ENCODE results near the gene NLRC5. TPM values are rescaled to one million over a fixed set of nuclear protein-coding genes. Genes with fewer than 3 reads are reported as not detected.

The NLRC5 gene
- total RNA-seq, 1 experiment from 2014 or later, result 1.6 TPM

DNA sequence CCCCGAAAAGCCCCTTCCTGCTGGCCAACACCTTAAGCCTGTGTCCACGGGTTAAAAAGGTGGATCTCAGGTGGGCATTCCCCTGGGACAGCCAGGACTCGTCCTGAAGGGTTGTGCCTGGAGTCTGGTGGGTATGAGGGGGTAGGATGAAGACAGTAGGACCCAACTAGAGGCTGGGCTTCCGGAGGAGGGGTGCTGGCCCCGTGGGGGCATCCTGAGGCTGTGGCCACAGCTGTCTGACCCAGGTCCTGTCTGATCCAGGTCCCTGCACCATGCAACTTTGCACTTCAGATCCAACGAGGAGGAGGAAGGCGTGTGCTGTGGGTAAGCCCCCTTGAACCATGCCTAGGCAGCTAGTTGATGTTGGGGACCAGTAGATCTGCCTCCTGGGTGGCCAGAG, 65.4 kb downstream of the NLRC5 start:
- ChIA-PET CTCF (no interaction called here), POLR2A (no interaction called here)
- Mint-ChIP-seq H3K9me3 (ENCODE audit: unreplicated experiment) (no peaks in the 10 kb centered on the region), H3K4me1 (ENCODE audit: low read depth, unreplicated experiment) (no peaks in the 10 kb centered on the region), H3K4me3 (ENCODE audit: unreplicated experiment) (no peak overlapping the region), H3K27ac (ENCODE audit: unreplicated experiment) (no peak overlapping the region), H3K27me3 (ENCODE audit: insufficient read depth, unreplicated experiment) (peaks cover 15% of the 10 kb centered on the region), H3K36me3 (ENCODE audit: insufficient read depth, unreplicated experiment) (no peaks in the 10 kb centered on the region)
- TF ChIP-seq, protein P1, sequence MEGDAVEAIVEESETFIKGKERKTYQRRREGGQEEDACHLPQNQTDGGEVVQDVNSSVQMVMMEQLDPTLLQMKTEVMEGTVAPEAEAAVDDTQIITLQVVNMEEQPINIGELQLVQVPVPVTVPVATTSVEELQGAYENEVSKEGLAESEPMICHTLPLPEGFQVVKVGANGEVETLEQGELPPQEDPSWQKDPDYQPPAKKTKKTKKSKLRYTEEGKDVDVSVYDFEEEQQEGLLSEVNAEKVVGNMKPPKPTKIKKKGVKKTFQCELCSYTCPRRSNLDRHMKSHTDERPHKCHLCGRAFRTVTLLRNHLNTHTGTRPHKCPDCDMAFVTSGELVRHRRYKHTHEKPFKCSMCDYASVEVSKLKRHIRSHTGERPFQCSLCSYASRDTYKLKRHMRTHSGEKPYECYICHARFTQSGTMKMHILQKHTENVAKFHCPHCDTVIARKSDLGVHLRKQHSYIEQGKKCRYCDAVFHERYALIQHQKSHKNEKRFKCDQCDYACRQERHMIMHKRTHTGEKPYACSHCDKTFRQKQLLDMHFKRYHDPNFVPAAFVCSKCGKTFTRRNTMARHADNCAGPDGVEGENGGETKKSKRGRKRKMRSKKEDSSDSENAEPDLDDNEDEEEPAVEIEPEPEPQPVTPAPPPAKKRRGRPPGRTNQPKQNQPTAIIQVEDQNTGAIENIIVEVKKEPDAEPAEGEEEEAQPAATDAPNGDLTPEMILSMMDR (IDR thresholded peaks at IDR 0.05; ENCODE audit: insufficient read depth in 1 of 2, low read depth in 1 of 2, low read length in 1 of 2, severe bottlenecking in 1 of 2, unreplicated experiment in 1 of 2), result no peak
- intact Hi-C loops (cut with micrococcal nuclease; ENCODE audit: unreplicated experiment), result no loop called here
- Histone ChIP-seq H3K4me1 (no peaks in the 10 kb centered on the region), H3K36me3 (ENCODE audit: control insufficient read depth, insufficient read depth, low read length) (no peaks in the 10 kb centered on the region), H3K9me3 (no peaks in the 10 kb centered on the region), H3K27me3 (replicated peaks; ENCODE audit: control insufficient read depth, insufficient read depth, low read length) (no peaks in the 10 kb centered on the region), H3K4me3 (ENCODE audit: low read depth, low read length) (no peak overlapping the region)
- BruUV-seq (replicated peaks), result no TSS peak
- DNase-seq, result no peak

DNA sequence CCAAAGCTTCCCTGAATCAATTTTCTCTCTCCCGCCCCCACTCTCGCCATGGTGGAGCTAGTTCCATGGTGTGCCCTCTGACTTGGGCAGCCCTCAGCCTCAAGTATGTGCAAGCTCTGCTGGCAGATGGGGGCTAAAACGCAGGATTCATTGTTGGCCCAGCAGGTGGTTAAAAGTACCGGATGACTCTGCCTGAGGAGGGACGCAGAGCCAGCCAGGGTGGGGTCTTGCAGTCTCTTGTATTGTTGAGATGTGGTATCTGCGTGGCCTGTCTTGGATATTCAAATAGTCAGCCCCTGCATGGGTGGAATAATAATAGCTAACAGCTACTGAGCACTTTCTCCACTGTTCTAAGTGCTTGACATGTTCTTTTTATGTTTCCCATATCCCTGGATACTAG, 66.3 kb downstream of the NLRC5 start:
- intact Hi-C loops (cut with micrococcal nuclease; ENCODE audit: unreplicated experiment), result no loop called here
- no TSS peak for BruUV-seq (replicated peaks)
- peaks cover 15% of the 10 kb centered on the region for H3K27me3 Mint-ChIP-seq (ENCODE audit: insufficient read depth, unreplicated experiment)
- H3K9me3 ChIP-seq, result no peaks in the 10 kb centered on the region
- no peaks in the 10 kb centered on the region for H3K4me1 ChIP-seq
- H3K4me3 ChIP-seq (ENCODE audit: low read depth, low read length), result no peak overlapping the region
- TF ChIP-seq, protein P1 (IDR thresholded peaks at IDR 0.05; ENCODE audit: insufficient read depth in 1 of 2, low read depth in 1 of 2, low read length in 1 of 2, severe bottlenecking in 1 of 2, unreplicated experiment in 1 of 2), result no peak
- H3K4me3 Mint-ChIP-seq (ENCODE audit: unreplicated experiment), result no peak overlapping the region
- no peaks in the 10 kb centered on the region for H3K9me3 Mint-ChIP-seq (ENCODE audit: unreplicated experiment)
- no peak for DNase-seq
- no peaks in the 10 kb centered on the region for H3K36me3 Mint-ChIP-seq (ENCODE audit: insufficient read depth, unreplicated experiment)
- no peaks in the 10 kb centered on the region for H3K36me3 ChIP-seq (ENCODE audit: control insufficient read depth, insufficient read depth, low read length)
- ChIA-PET CTCF (no interaction called here), POLR2A (no interaction called here)
- H3K27me3 ChIP-seq (replicated peaks; ENCODE audit: control insufficient read depth, insufficient read depth, low read length), result no peaks in the 10 kb centered on the region
- no peak overlapping the region for H3K27ac Mint-ChIP-seq (ENCODE audit: unreplicated experiment)
- H3K4me1 Mint-ChIP-seq (ENCODE audit: low read depth, unreplicated experiment), result no peaks in the 10 kb centered on the region

DNA sequence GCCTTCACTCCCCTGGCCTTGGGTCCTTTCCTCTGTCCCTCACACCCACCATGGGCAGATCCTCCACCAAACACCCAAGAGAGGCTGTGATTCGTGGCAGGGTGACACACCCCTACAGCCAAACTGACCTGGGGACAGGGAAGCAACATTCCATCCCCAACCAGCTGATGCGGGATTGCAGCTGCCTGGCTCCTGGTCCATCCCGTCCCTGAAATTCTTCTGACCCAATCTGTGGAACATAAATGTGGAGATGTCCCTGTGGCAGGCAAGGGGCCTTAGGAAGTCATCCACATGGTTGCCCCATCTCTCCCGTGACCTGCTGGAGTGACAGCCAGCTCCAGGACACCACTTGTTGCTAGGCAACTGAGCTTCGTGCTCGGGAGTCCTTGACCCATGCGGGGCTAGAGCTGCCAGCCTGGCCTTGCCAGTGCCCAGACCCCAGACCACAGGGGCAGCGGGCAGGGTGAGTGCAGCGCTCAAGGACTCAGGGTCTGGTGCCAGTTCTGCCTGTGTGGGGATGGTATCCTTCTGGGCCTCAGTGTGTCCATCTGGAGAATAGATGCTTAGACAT, 69.0 kb downstream of the NLRC5 start:
- CTCF ChIA-PET, result no interaction called here
- TF ChIP-seq, protein P1 (IDR thresholded peaks at IDR 0.05; ENCODE audit: insufficient read depth in 1 of 2, low read depth in 1 of 2, low read length in 1 of 2, severe bottlenecking in 1 of 2, unreplicated experiment in 1 of 2), result no peak
- H3K4me3 ChIP-seq (ENCODE audit: low read depth, low read length), result no peak overlapping the region
- Mint-ChIP-seq H3K27me3 (ENCODE audit: insufficient read depth, unreplicated experiment) (peaks cover 10% of the 10 kb centered on the region), H3K4me1 (ENCODE audit: low read depth, unreplicated experiment) (no peaks in the 10 kb centered on the region), H3K4me3 (ENCODE audit: unreplicated experiment) (no peak overlapping the region), H3K9me3 (ENCODE audit: unreplicated experiment) (no peaks in the 10 kb centered on the region), H3K27ac (ENCODE audit: unreplicated experiment) (no peak overlapping the region), H3K36me3 (ENCODE audit: insufficient read depth, unreplicated experiment) (no peaks in the 10 kb centered on the region)
- POLR2A ChIA-PET, result no interaction called here
- no peaks in the 10 kb centered on the region for H3K4me1 ChIP-seq
- no peaks in the 10 kb centered on the region for H3K9me3 ChIP-seq
- intact Hi-C loops (cut with micrococcal nuclease; ENCODE audit: unreplicated experiment), result no loop called here
- no TSS peak for BruUV-seq (replicated peaks)
- no peaks in the 10 kb centered on the region for H3K36me3 ChIP-seq (ENCODE audit: control insufficient read depth, insufficient read depth, low read length)
- no peak for DNase-seq
- no peaks in the 10 kb centered on the region for H3K27me3 ChIP-seq (replicated peaks; ENCODE audit: control insufficient read depth, insufficient read depth, low read length)
